Activated naive CD4-positive, alpha-beta T cell treated with anti-CD3 and anti-CD28 coated beads, Interleukin-2, amount 50 U/mL, for 24 hours (primary cell): ENCODE data around the gene ATF6B.
A peak's percentile ranks its signal among the peaks of the same experiment; 100 is the strongest.

ENCODE experiments used
- H3K27ac Mint-ChIP-seq: one replicate; pipeline ENCODE4 v1.8.0; 2021; ENCODE audit warnings: mild to moderate bottlenecking, mixed read lengths
- H3K27me3 Mint-ChIP-seq: one replicate; pipeline ENCODE4 v1.8.0; 2021; ENCODE audit warnings: mixed read lengths
- H3K36me3 Mint-ChIP-seq: one replicate; pipeline ENCODE4 v1.8.0; 2021; ENCODE audit warnings: mixed read lengths
- H3K4me1 Mint-ChIP-seq: one replicate; pipeline ENCODE4 v1.8.0; 2021; ENCODE audit warnings: mixed read lengths
- H3K4me3 Mint-ChIP-seq: one replicate; pipeline ENCODE4 v1.8.0; 2021; ENCODE audit warnings: mild to moderate bottlenecking, mixed read lengths
- H3K9me3 Mint-ChIP-seq: one replicate; pipeline ENCODE4 v1.8.0; 2021; ENCODE audit warnings: mixed read lengths

Gene ATF6B

GRCh38 chr6:32127717-32128592 lies at the start of gene ATF6B:
TSS of gene ATF6B (minus strand) at chr6:32128246. CDS start at chr6:32128207, 39 bp downstream.
- Mint-ChIP-seq H3K9me3 (no peaks in the 10 kb centered on the region), H3K4me3 (peak within 1 kb of the TSS; percentile 99), H3K36me3 (peaks cover 9% of the 10 kb centered on the region), H3K27ac (peak within 1 kb of the TSS; percentile 95), H3K27me3 (no peaks in the 10 kb centered on the region), H3K4me1 (peaks cover 53% of the 10 kb centered on the region)

GRCh38 chr6:32177183-32177787 lies 49.2 kb upstream of the ATF6B start:
- H3K4me3 Mint-ChIP-seq, result peak overlapping the region; percentile 93
- no peaks in the 10 kb centered on the region for H3K27me3 Mint-ChIP-seq
- no peaks in the 10 kb centered on the region for H3K9me3 Mint-ChIP-seq
- peaks cover 7% of the 10 kb centered on the region for H3K36me3 Mint-ChIP-seq
- H3K27ac Mint-ChIP-seq, result peak overlapping the region; percentile 98
- H3K4me1 Mint-ChIP-seq, result peaks cover 79% of the 10 kb centered on the region

GRCh38 chr6:32176476-32177182 lies 48.6 kb upstream of the ATF6B start:
- peak overlapping the region; percentile 98 for H3K27ac Mint-ChIP-seq
- no peaks in the 10 kb centered on the region for H3K9me3 Mint-ChIP-seq
- H3K4me3 Mint-ChIP-seq, result peak overlapping the region; percentile 93
- H3K36me3 Mint-ChIP-seq, result peaks cover 7% of the 10 kb centered on the region
- H3K4me1 Mint-ChIP-seq, result peaks cover 79% of the 10 kb centered on the region
- no peaks in the 10 kb centered on the region for H3K27me3 Mint-ChIP-seq

- Mint-ChIP-seq H3K27me3 (no peaks in the 10 kb centered on the region), H3K4me3 (peak within 1 kb of the TSS; percentile 93), H3K4me1 (peaks cover 79% of the 10 kb centered on the region), H3K27ac (peak within 1 kb of the TSS; percentile 98), H3K9me3 (no peaks in the 10 kb centered on the region), H3K36me3 (peaks cover 7% of the 10 kb centered on the region)
Measured at GRCh38 chr6:32175711-32176475, 47.8 kb upstream of the ATF6B start, which contains the start of gene AGPAT1. TSS of gene AGPAT1 (minus strand) at chr6:32176084. CDS start at chr6:32171496, 4,588 bp downstream.

- peaks cover 73% of the 10 kb centered on the region for H3K4me1 Mint-ChIP-seq
- peak overlapping the region; percentile 93 for H3K4me3 Mint-ChIP-seq
- peaks cover 3% of the 10 kb centered on the region for H3K36me3 Mint-ChIP-seq
- no peaks in the 10 kb centered on the region for H3K27me3 Mint-ChIP-seq
- peak overlapping the region; percentile 85 for H3K27ac Mint-ChIP-seq
- H3K9me3 Mint-ChIP-seq, result no peaks in the 10 kb centered on the region
Measured at GRCh38 chr6:32175322-32175710, 47.3 kb upstream of the ATF6B start.

- Mint-ChIP-seq H3K27me3 (no peaks in the 10 kb centered on the region), H3K4me3 (peak overlapping the region; percentile 65), H3K9me3 (no peaks in the 10 kb centered on the region), H3K4me1 (peaks cover 64% of the 10 kb centered on the region), H3K27ac (no peak overlapping the region), H3K36me3 (peaks cover 7% of the 10 kb centered on the region)
Measured at GRCh38 chr6:32174416-32174815, 46.4 kb upstream of the ATF6B start.

- Mint-ChIP-seq H3K4me1 (peaks cover 53% of the 10 kb centered on the region), H3K9me3 (no peaks in the 10 kb centered on the region), H3K4me3 (peak overlapping the region; percentile 39), H3K27ac (peak overlapping the region; percentile 86), H3K36me3 (peaks cover 12% of the 10 kb centered on the region), H3K27me3 (no peaks in the 10 kb centered on the region)
Measured at GRCh38 chr6:32173051-32173727, 45.1 kb upstream of the ATF6B start.

- Mint-ChIP-seq H3K36me3 (peaks cover 16% of the 10 kb centered on the region), H3K4me3 (no peak overlapping the region), H3K4me1 (peaks cover 36% of the 10 kb centered on the region), H3K9me3 (no peaks in the 10 kb centered on the region), H3K27me3 (no peaks in the 10 kb centered on the region), H3K27ac (no peak overlapping the region)
Measured at GRCh38 chr6:32171234-32171633, 43.2 kb upstream of the ATF6B start.

- Mint-ChIP-seq H3K4me1 (peaks cover 33% of the 10 kb centered on the region), H3K4me3 (no peak overlapping the region), H3K36me3 (peaks cover 17% of the 10 kb centered on the region), H3K9me3 (no peaks in the 10 kb centered on the region), H3K27me3 (no peaks in the 10 kb centered on the region), H3K27ac (no peak overlapping the region)
Measured at GRCh38 chr6:32170294-32170693, 42.2 kb upstream of the ATF6B start.

GRCh38 chr6:32168807-32169591 lies 41.0 kb upstream of the ATF6B start:
- Mint-ChIP-seq H3K4me3 (no peak overlapping the region), H3K27ac (peak overlapping the region; percentile 17), H3K27me3 (no peaks in the 10 kb centered on the region), H3K9me3 (no peaks in the 10 kb centered on the region), H3K4me1 (peaks cover 22% of the 10 kb centered on the region), H3K36me3 (peaks cover 19% of the 10 kb centered on the region)

- peaks cover 19% of the 10 kb centered on the region for H3K36me3 Mint-ChIP-seq
- no peak overlapping the region for H3K4me3 Mint-ChIP-seq
- H3K4me1 Mint-ChIP-seq, result peaks cover 16% of the 10 kb centered on the region
- no peaks in the 10 kb centered on the region for H3K9me3 Mint-ChIP-seq
- H3K27me3 Mint-ChIP-seq, result no peaks in the 10 kb centered on the region
- no peak overlapping the region for H3K27ac Mint-ChIP-seq
Measured at GRCh38 chr6:32168350-32168749, 40.3 kb upstream of the ATF6B start.

GRCh38 chr6:32167761-32168262 lies 39.8 kb upstream of the ATF6B start:
- H3K27me3 Mint-ChIP-seq, result no peaks in the 10 kb centered on the region
- H3K9me3 Mint-ChIP-seq, result no peaks in the 10 kb centered on the region
- H3K4me3 Mint-ChIP-seq, result no peak overlapping the region
- H3K36me3 Mint-ChIP-seq, result peaks cover 21% of the 10 kb centered on the region
- H3K27ac Mint-ChIP-seq, result peak overlapping the region; percentile 74
- peaks cover 11% of the 10 kb centered on the region for H3K4me1 Mint-ChIP-seq

- peaks cover 21% of the 10 kb centered on the region for H3K36me3 Mint-ChIP-seq
- H3K9me3 Mint-ChIP-seq, result no peaks in the 10 kb centered on the region
- H3K27me3 Mint-ChIP-seq, result no peaks in the 10 kb centered on the region
- H3K4me3 Mint-ChIP-seq, result no peak overlapping the region
- peak overlapping the region; percentile 74 for H3K27ac Mint-ChIP-seq
- peaks cover 6% of the 10 kb centered on the region for H3K4me1 Mint-ChIP-seq
Measured at GRCh38 chr6:32167154-32167760, 39.2 kb upstream of the ATF6B start.
